Activated naive CD8-positive, alpha-beta T cell treated with anti-CD3 and anti-CD28 coated beads, Interleukin-2, amount 10 ng/mL, durations not matched to agents 7 days and 5 days (primary cell): ENCODE measurements around the gene CNTROB. TPM values are rescaled to one million over a fixed set of nuclear protein-coding genes. Genes with fewer than 3 reads are reported as not detected.
A peak's percentile ranks its signal among the peaks of the same experiment; 100 is the strongest.

Experiments
- ATAC-seq: fragments of 150-1000 bp; cut with Tn5 transposase; one replicate; pipeline ENCODE4 v1.10.0; 2021; ENCODE audit warnings: low read depth, moderate library complexity
- POLR2A ChIA-PET: fragments of 350-600 bp; sonication (Branson Sonifier 250); formaldehyde crosslinking; loops from one replicate; lab custom pipeline; 2021; ENCODE audit warnings: antibody characterized with exemption; lab: Charles Lee
- DNase-seq: peaks from one replicate; pipeline ENCODE4 v3.0.0; 2021
- H3K27ac Mint-ChIP-seq: one replicate; pipeline ENCODE4 v1.8.0; 2022; ENCODE audit warnings: mild to moderate bottlenecking, mixed read lengths
- H3K27me3 Mint-ChIP-seq: one replicate; pipeline ENCODE4 v1.8.0; 2022; ENCODE audit warnings: mild to moderate bottlenecking, moderate library complexity, mixed read lengths
- H3K36me3 Mint-ChIP-seq: one replicate; pipeline ENCODE4 v1.8.0; 2021; ENCODE audit warnings: mild to moderate bottlenecking, mixed read lengths
- H3K4me1 Mint-ChIP-seq: one replicate; pipeline ENCODE4 v1.8.0; 2021; ENCODE audit warnings: mixed read lengths
- H3K4me3 Mint-ChIP-seq: one replicate; pipeline ENCODE4 v1.8.0; 2022; ENCODE audit warnings: mild to moderate bottlenecking, moderate library complexity, mixed read lengths
- H3K9me3 Mint-ChIP-seq: one replicate; pipeline ENCODE4 v1.8.0; 2021; ENCODE audit warnings: mixed read lengths
- total RNA-seq, 2 experiments: library from RNA; stranded (reverse); gene quantifications; one replicate each; pipeline ENCODE4 v1.2.3, GENCODE V29; 2021

The CNTROB gene
- 10 to 100 TPM; 57.3 to 62.7 TPM for total RNA-seq

GRCh38 chr17:7931709-7932482, at the start of gene CNTROB, which contains the start of gene TRAPPC1:
Gene CNTROB (plus strand): TSS chr17:7932206. CDS start chr17:7933080, 874 bp downstream.
Gene TRAPPC1 (minus strand): TSS chr17:7931946. CDS start chr17:7931829, 117 bp downstream.
- H3K4me3 Mint-ChIP-seq = peak within 1 kb of the TSS; percentile 99
- H3K27ac Mint-ChIP-seq = peak within 1 kb of the TSS; percentile 98
- no peaks in the 10 kb centered on the region for H3K27me3 Mint-ChIP-seq
- DNase-seq (peak; percentile 100), ATAC-seq (peak; percentile 99)
- peaks cover 34% of the 10 kb centered on the region for H3K4me1 Mint-ChIP-seq
- H3K9me3 Mint-ChIP-seq = no peaks in the 10 kb centered on the region
- H3K36me3 Mint-ChIP-seq = peaks cover 20% of the 10 kb centered on the region
- POLR2A ChIA-PET = interaction anchor here (0.6 to 4.5 kb wide), 19 partner anchors 8 to 304 kb away, joined by 3 to 51 read pairs (median 4); partner anchors contain the start of genes NAA38, RNF227, SAT2 and TP53

GRCh38 chr17:7882629-7883028, 49.4 kb upstream of the CNTROB start:
- no peak overlapping the region for H3K4me3 Mint-ChIP-seq
- POLR2A ChIA-PET = interaction anchor here (1.1 to 1.5 kb wide), 3 partner anchors 13 to 25 kb away, joined by 3 to 5 read pairs (median 3); partner anchors contain the start of gene NAA38
- DNase-seq = no peak
- H3K27ac Mint-ChIP-seq = no peak overlapping the region
- H3K9me3 Mint-ChIP-seq = no peaks in the 10 kb centered on the region
- H3K36me3 Mint-ChIP-seq = no peaks in the 10 kb centered on the region
- peaks cover 4% of the 10 kb centered on the region for H3K4me1 Mint-ChIP-seq
- no peak for ATAC-seq
- no peaks in the 10 kb centered on the region for H3K27me3 Mint-ChIP-seq

- DNase-seq = no peak
- POLR2A ChIA-PET = interaction anchor here (1.0 kb wide), 1 partner anchor 403 kb away, joined by 3 read pairs; no protein-coding TSS in a partner anchor
- H3K27ac Mint-ChIP-seq = peak overlapping the region; percentile 73
- ATAC-seq = no peak
- H3K9me3 Mint-ChIP-seq = no peaks in the 10 kb centered on the region
- no peaks in the 10 kb centered on the region for H3K27me3 Mint-ChIP-seq
- no peaks in the 10 kb centered on the region for H3K36me3 Mint-ChIP-seq
- peaks cover 4% of the 10 kb centered on the region for H3K4me1 Mint-ChIP-seq
- H3K4me3 Mint-ChIP-seq = peak overlapping the region; percentile 77
Measured at GRCh38 chr17:7883781-7884386, 48.1 kb upstream of the CNTROB start.

- Mint-ChIP-seq H3K27ac (peak overlapping the region; percentile 88), H3K36me3 (peaks cover 3% of the 10 kb centered on the region), H3K27me3 (no peaks in the 10 kb centered on the region), H3K4me1 (peaks cover 10% of the 10 kb centered on the region), H3K9me3 (no peaks in the 10 kb centered on the region), H3K4me3 (peak overlapping the region; percentile 78)
- POLR2A ChIA-PET = interaction anchor here (1.0 to 2.2 kb wide), 6 partner anchors 14 to 402 kb away, joined by 3 to 15 read pairs (median 6); partner anchors contain the start of genes CYB5D1, NAA38, TP53 and WRAP53
- no peak for DNase-seq
- no peak for ATAC-seq
Measured at GRCh38 chr17:7884581-7885366, 47.2 kb upstream of the CNTROB start.

- peak; percentile 8 for ATAC-seq
- Mint-ChIP-seq H3K36me3 (peaks cover 6% of the 10 kb centered on the region), H3K27me3 (no peaks in the 10 kb centered on the region), H3K27ac (peak overlapping the region; percentile 67), H3K4me3 (peak overlapping the region; percentile 48), H3K4me1 (peaks cover 10% of the 10 kb centered on the region), H3K9me3 (no peaks in the 10 kb centered on the region)
- POLR2A ChIA-PET = interaction anchor here (0.7 to 2.2 kb wide), 9 partner anchors 15 to 337 kb away, joined by 4 to 15 read pairs (median 6); partner anchors contain the start of genes CNTROB, CYB5D1, NAA38 and TP53
- DNase-seq = peak; percentile 75
Measured at GRCh38 chr17:7885367-7886226, 46.4 kb upstream of the CNTROB start.

- H3K4me3 Mint-ChIP-seq = no peak overlapping the region
- no peaks in the 10 kb centered on the region for H3K27me3 Mint-ChIP-seq
- peaks cover 9% of the 10 kb centered on the region for H3K36me3 Mint-ChIP-seq
- POLR2A ChIA-PET = interaction anchor here (0.7 to 2.2 kb wide), 9 partner anchors 16 to 336 kb away, joined by 4 to 15 read pairs (median 6); partner anchors contain the start of genes CNTROB, CYB5D1, NAA38 and TP53
- ATAC-seq = peak; percentile 8
- H3K4me1 Mint-ChIP-seq = peaks cover 10% of the 10 kb centered on the region
- H3K9me3 Mint-ChIP-seq = no peaks in the 10 kb centered on the region
- no peak overlapping the region for H3K27ac Mint-ChIP-seq
- peak; percentile 72 for DNase-seq
Measured at GRCh38 chr17:7886227-7887037, 45.6 kb upstream of the CNTROB start.

GRCh38 chr17:7887038-7887481, 44.9 kb upstream of the CNTROB start:
- ATAC-seq (no peak), DNase-seq (no peak)
- H3K27ac Mint-ChIP-seq = no peak overlapping the region
- H3K27me3 Mint-ChIP-seq = no peaks in the 10 kb centered on the region
- no peaks in the 10 kb centered on the region for H3K9me3 Mint-ChIP-seq
- peaks cover 11% of the 10 kb centered on the region for H3K36me3 Mint-ChIP-seq
- POLR2A ChIA-PET = interaction anchor here (1.7 to 2.2 kb wide), 2 partner anchors 21 to 45 kb away, joined by 9 to 11 read pairs; partner anchors contain the start of genes CNTROB and TRAPPC1
- no peak overlapping the region for H3K4me3 Mint-ChIP-seq
- peaks cover 10% of the 10 kb centered on the region for H3K4me1 Mint-ChIP-seq

- no peak overlapping the region for H3K4me3 Mint-ChIP-seq
- DNase-seq (peak; percentile 80), ATAC-seq (peak; percentile 61)
- POLR2A ChIA-PET = no interaction called here
- H3K9me3 Mint-ChIP-seq = no peaks in the 10 kb centered on the region
- H3K27ac Mint-ChIP-seq = no peak overlapping the region
- H3K4me1 Mint-ChIP-seq = peaks cover 11% of the 10 kb centered on the region
- no peaks in the 10 kb centered on the region for H3K27me3 Mint-ChIP-seq
- H3K36me3 Mint-ChIP-seq = peaks cover 12% of the 10 kb centered on the region
Measured at GRCh38 chr17:7887482-7888183, 44.4 kb upstream of the CNTROB start.

- POLR2A ChIA-PET = no interaction called here
- DNase-seq = peak; percentile 58
- H3K4me1 Mint-ChIP-seq = peaks cover 11% of the 10 kb centered on the region
- H3K9me3 Mint-ChIP-seq = no peaks in the 10 kb centered on the region
- peaks cover 12% of the 10 kb centered on the region for H3K36me3 Mint-ChIP-seq
- H3K4me3 Mint-ChIP-seq = no peak within 1 kb of the TSS
- peak; percentile 15 for ATAC-seq
- no peak within 1 kb of the TSS for H3K27ac Mint-ChIP-seq
- no peaks in the 10 kb centered on the region for H3K27me3 Mint-ChIP-seq
Measured at GRCh38 chr17:7888184-7888920, 43.7 kb upstream of the CNTROB start, which contains the start of gene CHD3. Gene CHD3 (plus strand): TSS chr17:7888789. CDS start chr17:7889001, 212 bp downstream.

GRCh38 chr17:7889166-7889955, 42.6 kb upstream of the CNTROB start:
- DNase-seq = no peak
- peaks cover 13% of the 10 kb centered on the region for H3K4me1 Mint-ChIP-seq
- H3K9me3 Mint-ChIP-seq = no peaks in the 10 kb centered on the region
- no peak for ATAC-seq
- no peak overlapping the region for H3K27ac Mint-ChIP-seq
- POLR2A ChIA-PET = interaction anchor here (0.6 kb wide), 1 partner anchor 42 kb away, joined by 3 read pairs; the partner anchor contains the start of genes CNTROB and TRAPPC1
- no peaks in the 10 kb centered on the region for H3K27me3 Mint-ChIP-seq
- H3K4me3 Mint-ChIP-seq = no peak overlapping the region
- peaks cover 19% of the 10 kb centered on the region for H3K36me3 Mint-ChIP-seq
